Measurements from ENCODE around the gene PPM1B. TPM values are rescaled to one million over a fixed set of nuclear protein-coding genes. Genes with fewer than 3 reads are reported as not detected.

The PPM1B gene
- total and polyA plus RNA-seq, 9 of the 15 experiments (the other 6 are each of a cell fraction or from before 2014, with no cell fraction given), result 8.9 to 44.0 (median 28.6) TPM

GRCh38 chr2:44169155-44169898 lies 652 bp downstream of the PPM1B start (continued):
- TF ChIP-seq ZNF3 (CRISPR knock-in tag; IDR thresholded peaks at IDR 0.05), result no peak
- no peak for TF ChIP-seq PKNOX1 (IDR thresholded peaks at IDR 0.05)
- TF ChIP-seq RAD21 (CRISPR knock-in tag; conservative IDR thresholded peaks at IDR 0.05 in 1 of 2, IDR thresholded peaks at IDR 0.05 in 1 of 2), result no peak
- no peak for TF ChIP-seq ZNF277 (CRISPR knock-in tag; IDR thresholded peaks at IDR 0.05; ENCODE audit: borderline replicate concordance)
- no peak for TF ChIP-seq PTRF (tag; IDR thresholded peaks at IDR 0.05)
- TF ChIP-seq ZNF764 (CRISPR knock-in tag; IDR thresholded peaks at IDR 0.05; ENCODE audit: low read depth), result no peak
- TF ChIP-seq PRDM10 (IDR thresholded peaks at IDR 0.05; ENCODE audit: partially characterized antibody), result no peak
- TF ChIP-seq STAT6 (CRISPR knock-in tag; IDR thresholded peaks at IDR 0.05), result 0 out of 2 replicates have a peak, but pooled peaks have one; percentile 33
- TF ChIP-seq TAF7 (tag; IDR thresholded peaks at IDR 0.05), result 0 out of 2 replicates have a peak, but pooled peaks have one; percentile 16
- no peak for TF ChIP-seq ZBTB12 (CRISPR knock-in tag; IDR thresholded peaks at IDR 0.05)
- no peak for TF ChIP-seq YBX1 (IDR thresholded peaks at IDR 0.05)
- TF ChIP-seq HES1 (IDR thresholded peaks at IDR 0.05; ENCODE audit: low read depth), result no peak
- no peak for TF ChIP-seq MCM2 (IDR thresholded peaks at IDR 0.05; ENCODE audit: low read depth)
- TF ChIP-seq ARID3B (CRISPR knock-in tag; IDR thresholded peaks at IDR 0.05; ENCODE audit: borderline replicate concordance), result no peak

All from K562 (cell line).